Measurements from ENCODE around the gene CAPNS1.

Gene CAPNS1

GRCh38 chr19:36106991-36107390 is 32.9 kb upstream of the CAPNS1 start:
- POLR2A ChIA-PET, result no interaction called here
- CTCF ChIA-PET, result interaction anchor here (0.8 to 1.7 kb wide), 3 partner anchors 8 to 46 kb away, joined by 3 to 4 read pairs (median 4); partner anchors contain the start of gene POLR2I

DNA sequence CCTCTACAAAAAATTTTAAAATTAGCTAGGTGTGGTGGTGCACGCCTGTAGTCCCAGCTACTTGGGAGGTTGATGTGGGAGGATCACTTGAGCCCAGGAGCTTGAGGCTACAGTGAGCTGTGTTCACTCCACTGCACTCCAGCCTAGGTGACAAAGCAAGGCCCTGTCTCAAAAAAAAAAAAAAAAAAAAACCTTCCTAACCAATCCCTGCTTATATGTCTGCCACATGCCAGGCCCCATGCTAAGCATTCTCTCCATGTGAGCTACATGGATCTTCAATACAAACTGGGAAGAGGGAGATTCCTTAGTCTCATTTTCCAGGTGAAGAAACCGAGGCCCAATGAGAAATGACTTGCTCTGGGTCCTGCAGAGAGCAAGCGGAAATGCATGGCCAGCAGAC is 31.2 kb upstream of the CAPNS1 start:
- ChIA-PET CTCF (interaction anchor here (0.8 to 1.5 kb wide), 2 partner anchors 19 to 61 kb away, joined by 3 read pairs; no protein-coding TSS in a partner anchor), POLR2A (no interaction called here)
- DNase-seq (ENCODE audit: extremely low spot score), result no peak
- TF ChIP-seq, protein P1, sequence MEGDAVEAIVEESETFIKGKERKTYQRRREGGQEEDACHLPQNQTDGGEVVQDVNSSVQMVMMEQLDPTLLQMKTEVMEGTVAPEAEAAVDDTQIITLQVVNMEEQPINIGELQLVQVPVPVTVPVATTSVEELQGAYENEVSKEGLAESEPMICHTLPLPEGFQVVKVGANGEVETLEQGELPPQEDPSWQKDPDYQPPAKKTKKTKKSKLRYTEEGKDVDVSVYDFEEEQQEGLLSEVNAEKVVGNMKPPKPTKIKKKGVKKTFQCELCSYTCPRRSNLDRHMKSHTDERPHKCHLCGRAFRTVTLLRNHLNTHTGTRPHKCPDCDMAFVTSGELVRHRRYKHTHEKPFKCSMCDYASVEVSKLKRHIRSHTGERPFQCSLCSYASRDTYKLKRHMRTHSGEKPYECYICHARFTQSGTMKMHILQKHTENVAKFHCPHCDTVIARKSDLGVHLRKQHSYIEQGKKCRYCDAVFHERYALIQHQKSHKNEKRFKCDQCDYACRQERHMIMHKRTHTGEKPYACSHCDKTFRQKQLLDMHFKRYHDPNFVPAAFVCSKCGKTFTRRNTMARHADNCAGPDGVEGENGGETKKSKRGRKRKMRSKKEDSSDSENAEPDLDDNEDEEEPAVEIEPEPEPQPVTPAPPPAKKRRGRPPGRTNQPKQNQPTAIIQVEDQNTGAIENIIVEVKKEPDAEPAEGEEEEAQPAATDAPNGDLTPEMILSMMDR (IDR thresholded peaks at IDR 0.05; ENCODE audit: control extremely low read depth, extremely low read depth, low read depth, missing control alignments), result no peak

More at GRCh38 chr19:36106991-36107390, 32.9 kb upstream of the CAPNS1 start:
- no peak for DNase-seq (ENCODE audit: extremely low spot score)
- TF ChIP-seq, protein P1 (IDR thresholded peaks at IDR 0.05; ENCODE audit: control extremely low read depth, extremely low read depth, low read depth, missing control alignments), result no peak

- TF ChIP-seq, protein P1 (IDR thresholded peaks at IDR 0.05; ENCODE audit: control extremely low read depth, extremely low read depth, low read depth, missing control alignments), result no peak
- POLR2A ChIA-PET, result no interaction called here
- CTCF ChIA-PET, result interaction anchor here (1.4 to 1.9 kb wide), 2 partner anchors 17 to 18 kb away, joined by 4 to 5 read pairs; no protein-coding TSS in a partner anchor
- DNase-seq (ENCODE audit: extremely low spot score), result no peak
Observed at GRCh38 chr19:36110487-36111199, 29.2 kb upstream of the CAPNS1 start, which contains the start of gene OVOL3. Gene OVOL3 (plus strand): TSS chr19:36111143. CDS start chr19:36111203, 60 bp downstream.

GRCh38 chr19:36111200-36111539 is 28.7 kb upstream of the CAPNS1 start:
- TF ChIP-seq, protein P1 (IDR thresholded peaks at IDR 0.05; ENCODE audit: control extremely low read depth, extremely low read depth, low read depth, missing control alignments), result no peak
- POLR2A ChIA-PET, result no interaction called here

GRCh38 chr19:36112678-36113077 is 27.2 kb upstream of the CAPNS1 start:
- DNase-seq (ENCODE audit: extremely low spot score), result no peak
- TF ChIP-seq, protein P1 (IDR thresholded peaks at IDR 0.05; ENCODE audit: control extremely low read depth, extremely low read depth, low read depth, missing control alignments), result no peak
- ChIA-PET POLR2A (no interaction called here), CTCF (interaction anchor here (0.8 kb wide), 1 partner anchor 51 kb away, joined by 4 read pairs; no protein-coding TSS in a partner anchor)

More at GRCh38 chr19:36111200-36111539, 28.7 kb upstream of the CAPNS1 start:
- no peak for DNase-seq (ENCODE audit: extremely low spot score)
- CTCF ChIA-PET, result interaction anchor here (1.4 to 1.9 kb wide), 2 partner anchors 16 to 19 kb away, joined by 4 to 5 read pairs; no protein-coding TSS in a partner anchor

DNA sequence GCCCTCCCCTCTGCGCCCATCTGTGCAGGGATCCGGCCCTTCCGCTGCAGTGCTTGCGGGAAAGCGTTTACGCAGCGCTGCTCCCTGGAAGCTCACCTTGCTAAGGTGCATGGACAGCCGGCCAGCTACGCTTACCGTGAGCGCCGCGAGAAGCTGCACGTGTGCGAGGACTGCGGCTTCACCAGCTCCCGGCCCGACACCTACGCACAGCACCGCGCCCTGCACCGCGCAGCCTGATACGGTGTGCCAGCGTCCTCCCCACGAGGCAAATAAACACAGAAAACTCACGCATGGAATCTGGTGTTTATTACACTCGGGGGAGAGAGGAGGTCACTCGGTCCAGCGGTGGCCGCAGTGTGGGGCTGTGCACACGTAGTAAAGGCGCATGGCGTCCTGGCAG is 26.4 kb upstream of the CAPNS1 start:
- ChIA-PET CTCF (interaction anchor here (0.8 kb wide), 1 partner anchor 52 kb away, joined by 4 read pairs; no protein-coding TSS in a partner anchor), POLR2A (no interaction called here)
- TF ChIP-seq, protein P1 (IDR thresholded peaks at IDR 0.05; ENCODE audit: control extremely low read depth, extremely low read depth, low read depth, missing control alignments), result no peak

More for the DNA sequence above, 26.4 kb upstream of the CAPNS1 start:
- DNase-seq (ENCODE audit: extremely low spot score), result no peak
